ENCODE data around the gene CDKN2B-AS1.
A peak's percentile ranks its signal among the peaks of the same experiment; 100 is the strongest.

The CDKN2B-AS1 gene

GRCh38 chr9:21982861-21983560 is 11.6 kb upstream of the CDKN2B-AS1 start:
- DNase-seq (ENCODE audit: low read depth), result no peak

- DNase-seq (ENCODE audit: low read depth), result no peak
These were observed 11.0 kb upstream of the CDKN2B-AS1 start for GRCh38 chr9:21983561-21983935.

DNA sequence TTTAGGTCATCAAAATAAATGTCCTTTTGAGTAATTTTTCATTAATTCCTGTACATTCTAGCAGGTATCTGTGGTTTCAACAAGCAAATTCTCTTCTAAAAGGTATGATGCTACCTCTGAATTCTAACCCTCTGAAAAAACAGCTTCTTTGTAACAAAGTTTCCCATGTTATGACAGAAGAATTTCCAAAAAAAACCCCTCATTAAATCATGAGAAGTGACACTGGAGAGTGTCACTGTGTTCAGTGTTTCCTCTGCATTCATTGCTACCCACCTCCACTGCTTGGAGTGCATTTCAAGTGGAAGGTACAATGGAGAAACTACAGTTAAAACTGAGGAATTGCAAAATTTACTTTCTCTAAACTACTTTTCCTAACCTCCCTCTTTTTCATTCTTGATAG is 10.5 kb upstream of the CDKN2B-AS1 start:
- DNase-seq (ENCODE audit: low read depth), result no peak

GRCh38 chr9:21985964-21986667 is 8.5 kb upstream of the CDKN2B-AS1 start:
- no peak for DNase-seq (ENCODE audit: low read depth)

DNA sequence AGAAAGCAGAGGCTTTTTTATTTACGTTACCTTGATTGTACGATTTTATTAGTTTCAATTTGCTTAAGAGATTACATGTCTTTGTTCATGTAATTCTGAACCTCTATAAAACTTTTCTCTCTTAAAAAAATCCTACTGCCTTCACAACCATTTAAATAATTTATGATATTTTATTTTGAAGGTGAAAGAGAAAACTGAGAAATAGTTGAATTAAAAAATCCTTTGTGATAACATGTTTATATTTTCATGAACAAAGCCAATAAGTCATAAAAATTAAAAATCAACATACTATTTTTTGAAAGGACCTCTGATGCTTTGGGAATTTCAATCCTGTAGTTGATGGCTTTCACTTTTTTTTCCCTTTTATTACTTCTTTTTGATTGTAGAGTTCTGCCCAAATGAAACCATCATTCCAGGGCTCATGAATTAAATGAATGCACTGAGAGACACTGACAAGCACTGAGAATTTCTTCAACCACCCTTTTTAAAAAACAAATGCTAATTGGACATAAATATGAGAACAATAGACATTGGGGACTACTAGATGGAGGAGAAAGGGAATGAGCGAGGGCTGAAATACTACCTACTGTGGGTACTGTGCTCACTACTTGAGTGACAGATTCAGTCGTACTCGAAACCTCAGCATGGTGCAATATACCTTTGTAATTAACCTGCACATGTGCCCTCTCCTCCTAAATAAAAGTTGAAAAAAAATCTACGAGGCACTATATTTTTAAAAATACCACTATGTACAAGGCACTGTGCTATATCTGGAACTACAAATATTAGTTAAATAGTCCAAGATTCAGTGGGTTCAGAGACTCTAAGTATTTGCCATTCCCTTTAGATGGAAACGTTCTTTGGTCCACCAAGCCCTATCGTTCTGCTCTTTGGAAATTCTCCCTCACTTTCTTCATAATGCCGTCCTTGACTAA is 6.3 kb upstream of the CDKN2B-AS1 start:
- DNase-seq (ENCODE audit: low read depth), result no peak

- DNase-seq (ENCODE audit: low read depth), result no peak
These were observed 5.0 kb upstream of the CDKN2B-AS1 start for GRCh38 chr9:21989440-21990189.

DNA sequence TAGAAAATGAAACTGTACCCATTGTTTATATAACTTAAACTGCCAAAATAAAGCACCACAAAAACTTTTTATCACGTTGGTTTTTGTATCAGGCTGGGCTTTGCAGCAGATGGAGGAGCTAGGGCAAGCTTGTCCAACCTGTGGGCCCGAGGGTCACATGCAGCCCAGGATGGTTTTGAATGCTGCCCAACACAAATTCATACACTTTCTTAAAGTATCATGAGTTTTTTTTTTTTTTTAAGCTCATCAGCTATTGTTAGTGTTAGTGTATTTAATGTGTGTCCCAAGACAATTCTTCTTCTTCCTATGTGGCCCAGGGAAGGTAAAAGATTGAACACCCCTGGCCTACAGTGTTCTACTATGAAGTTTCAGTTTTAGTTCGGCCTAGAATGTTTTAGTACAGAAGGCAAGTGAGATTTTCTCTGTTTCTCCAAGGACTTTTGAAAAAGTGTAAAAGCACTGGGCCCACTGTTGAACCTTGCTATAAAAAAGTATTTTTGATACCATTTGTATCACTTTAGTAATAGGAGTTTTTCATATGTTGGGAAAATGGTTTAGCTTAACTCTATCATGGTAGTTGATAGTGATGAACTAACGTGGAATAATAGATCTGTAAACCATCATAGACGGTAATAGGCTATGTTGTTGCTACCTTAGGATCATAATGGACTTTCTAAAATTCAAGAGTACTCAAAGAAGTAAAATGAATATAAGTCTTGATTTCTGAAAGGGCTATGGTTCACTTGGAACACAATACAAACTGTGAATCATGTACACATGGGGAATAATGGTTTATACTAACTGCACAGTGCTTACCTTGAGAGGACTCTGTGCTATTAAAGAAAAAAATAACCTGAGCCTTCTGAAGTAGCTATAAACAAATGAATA is 3.3 kb upstream of the CDKN2B-AS1 start:
- no peak for DNase-seq (ENCODE audit: low read depth)

GRCh38 chr9:21993007-21993406 is 1.6 kb upstream of the CDKN2B-AS1 start:
- no peak for DNase-seq (ENCODE audit: low read depth)

DNA sequence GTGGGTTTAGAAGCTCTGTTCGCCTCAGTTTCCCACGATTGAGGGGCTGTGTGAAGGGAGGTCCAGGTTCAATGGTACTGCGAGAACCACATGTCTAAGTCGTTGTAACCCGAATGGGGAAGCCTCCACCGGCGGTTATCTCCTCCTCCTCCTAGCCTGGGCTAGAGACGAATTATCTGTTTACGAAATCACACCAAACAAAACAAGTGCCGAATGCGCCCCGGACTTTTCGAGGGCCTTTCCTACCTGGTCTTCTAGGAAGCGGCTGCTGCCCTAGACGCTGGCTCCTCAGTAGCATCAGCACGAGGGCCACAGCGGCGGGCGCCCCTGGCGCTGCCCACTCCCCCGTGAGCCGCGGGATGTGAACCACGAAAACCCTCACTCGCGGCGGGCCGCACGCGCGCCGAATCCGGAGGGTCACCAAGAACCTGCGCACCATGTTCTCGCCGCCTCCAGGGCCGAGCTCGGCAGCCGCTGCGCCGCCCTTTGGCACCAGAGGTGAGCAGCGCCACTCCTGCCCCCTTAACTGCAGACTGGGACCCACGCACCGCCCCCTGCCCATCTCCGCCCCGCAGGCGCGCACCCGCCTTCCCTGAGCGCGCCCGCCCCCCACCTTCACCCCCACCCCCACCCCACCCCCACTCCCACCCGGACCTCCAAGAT is 567 bp upstream of the CDKN2B-AS1 start, which contains the start of gene CDKN2A:
Gene CDKN2A, minus strand, starts transcription at position 500 of the 663 bp plus-strand sequence.
- DNase-seq (ENCODE audit: low read depth), result peak; percentile 83

DNA sequence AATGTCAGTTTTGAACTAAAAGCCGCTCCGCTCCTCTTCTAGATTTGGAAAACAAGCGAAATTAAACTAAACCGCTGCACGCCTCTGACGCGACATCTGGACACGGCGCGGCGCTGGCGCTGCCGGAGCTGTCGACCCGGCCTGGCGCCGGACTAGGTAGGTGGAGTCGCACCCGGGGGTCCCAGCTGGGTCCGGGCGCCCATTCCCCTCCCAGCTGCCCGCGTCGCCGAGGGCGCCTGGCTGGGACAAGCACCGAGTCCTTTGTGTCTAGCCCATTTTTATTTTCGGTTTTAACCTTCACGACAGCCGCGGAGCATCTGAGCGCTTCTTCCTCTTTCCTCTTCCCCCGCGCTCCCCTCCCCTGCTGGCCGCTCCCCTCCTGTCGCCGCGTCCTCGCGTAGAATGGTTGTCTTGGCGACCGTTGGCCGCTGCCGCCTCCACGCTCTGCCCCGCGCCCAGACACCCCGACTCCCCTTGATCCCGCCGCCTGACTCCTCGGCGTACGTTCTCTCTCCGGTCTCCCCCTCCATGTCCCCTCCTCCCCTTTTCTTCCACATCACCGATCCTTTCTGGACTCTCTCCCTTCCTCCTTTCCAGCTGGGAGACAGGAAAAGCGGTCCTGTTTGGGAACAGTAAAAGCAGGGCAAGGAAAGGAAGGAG is 545 bp downstream of the CDKN2B-AS1 start:
- peak; percentile 87 for DNase-seq (ENCODE audit: low read depth)

GRCh38 chr9:21995666-21996398 is 1.2 kb downstream of the CDKN2B-AS1 start:
- peak; percentile 72 for DNase-seq (ENCODE audit: low read depth)

DNA sequence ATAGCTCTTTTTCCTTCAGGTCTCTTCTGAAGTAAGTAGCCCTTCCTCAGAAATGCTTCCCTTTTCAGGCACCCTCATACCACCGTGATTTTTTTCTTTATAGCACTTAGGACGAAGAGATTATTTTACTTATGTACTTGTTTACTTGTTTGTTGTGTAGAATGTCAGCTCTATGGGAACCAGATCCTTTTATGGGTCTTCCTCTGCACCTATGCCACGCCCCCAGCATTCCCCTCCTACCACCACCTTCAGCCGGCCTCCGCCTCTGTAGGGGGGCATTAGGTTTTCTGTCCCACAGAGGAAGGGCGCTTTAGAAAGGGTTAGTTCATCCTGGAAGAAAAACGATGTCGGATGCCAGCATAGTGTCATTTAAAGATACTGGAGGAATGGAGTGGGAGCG is 1.8 kb downstream of the CDKN2B-AS1 start:
- no peak for DNase-seq (ENCODE audit: low read depth)

DNA sequence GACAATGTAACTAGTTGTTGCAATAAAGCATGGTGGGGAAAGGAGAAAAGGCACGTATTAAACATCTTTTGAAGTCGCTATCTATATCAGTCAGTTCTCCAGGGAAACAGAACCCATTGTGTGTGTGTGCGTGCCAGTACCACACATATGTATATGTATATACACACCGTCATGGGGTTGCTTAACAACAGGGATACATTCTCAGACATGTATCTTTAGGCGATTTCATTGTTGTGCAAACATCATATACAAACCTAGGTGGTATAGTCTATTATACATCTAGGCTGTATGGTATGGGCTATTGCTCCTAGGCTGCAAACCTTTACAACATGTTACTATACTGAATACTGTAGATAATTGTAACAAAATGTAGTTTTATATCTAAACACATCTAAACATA is 2.3 kb downstream of the CDKN2B-AS1 start:
- DNase-seq (ENCODE audit: low read depth), result no peak

- no peak for DNase-seq (ENCODE audit: low read depth)
These were observed 2.9 kb downstream of the CDKN2B-AS1 start for GRCh38 chr9:21997480-21997879.

DNA sequence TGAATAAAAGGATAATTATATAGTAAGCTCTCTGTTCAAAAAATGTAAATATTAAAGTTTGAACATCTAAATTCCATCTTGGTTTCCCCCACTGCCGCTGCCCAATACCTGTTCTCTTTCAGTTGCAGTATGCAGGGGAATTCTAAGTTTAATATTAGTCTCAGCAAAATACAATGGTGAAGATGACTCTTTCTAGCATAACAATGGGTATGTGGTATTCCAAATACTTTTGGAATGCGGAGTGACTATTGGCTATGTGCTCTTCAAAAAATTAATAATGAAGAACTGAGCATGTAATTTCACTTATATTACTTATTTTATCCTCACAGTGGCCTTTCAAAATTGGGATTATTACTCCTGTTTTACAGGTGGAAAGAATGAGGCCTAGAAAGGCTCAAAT is 3.4 kb downstream of the CDKN2B-AS1 start:
- no peak for DNase-seq (ENCODE audit: low read depth)

GRCh38 chr9:22002038-22002437 is 7.4 kb downstream of the CDKN2B-AS1 start:
- DNase-seq (ENCODE audit: low read depth), result no peak

- DNase-seq (ENCODE audit: low read depth), result no peak
These were observed 10.6 kb downstream of the CDKN2B-AS1 start for GRCh38 chr9:22005021-22005701.

Measured in ELR (cell line).